GM18520 (cell line): ENCODE measurements around the gene CPT1C.

Source experiments
- ATAC-seq: cut with Tn5 transposase; IDR thresholded peaks from one replicate; pipeline ENCODE4 v1.9.1; 2021; ENCODE audit not compliant: unreplicated experiment

Gene CPT1C

DNA sequence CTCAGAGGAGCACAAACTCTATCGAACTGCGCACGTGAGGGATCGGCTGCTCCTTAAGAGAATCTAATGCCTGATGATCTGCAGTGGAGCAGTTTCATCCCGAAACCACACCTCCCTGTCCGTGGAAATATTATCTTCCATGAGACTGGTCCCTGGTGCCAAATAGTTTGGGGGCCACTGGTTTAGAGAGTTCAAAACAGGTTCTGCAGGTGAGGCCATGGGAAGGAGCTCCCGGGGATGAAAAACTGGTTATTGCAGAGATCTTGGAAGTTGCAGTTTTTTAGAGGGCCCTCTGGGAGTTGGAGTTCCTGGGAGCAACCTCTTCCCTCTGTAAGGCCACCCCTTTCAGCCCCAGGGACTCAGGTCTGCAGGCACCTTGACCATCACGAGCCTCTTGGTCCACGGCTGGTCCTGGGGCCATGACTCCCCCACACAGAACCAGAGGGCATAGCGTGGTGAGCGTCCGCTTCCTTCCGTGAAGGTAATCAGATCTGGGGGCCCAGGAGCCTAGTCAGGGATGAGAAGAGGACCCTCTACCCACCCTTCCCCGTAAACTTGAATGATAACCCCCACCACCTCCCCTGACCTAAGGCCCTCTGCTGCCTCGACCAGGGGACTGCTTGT is 30.5 kb upstream of the CPT1C start:
- no peak for ATAC-seq

DNA sequence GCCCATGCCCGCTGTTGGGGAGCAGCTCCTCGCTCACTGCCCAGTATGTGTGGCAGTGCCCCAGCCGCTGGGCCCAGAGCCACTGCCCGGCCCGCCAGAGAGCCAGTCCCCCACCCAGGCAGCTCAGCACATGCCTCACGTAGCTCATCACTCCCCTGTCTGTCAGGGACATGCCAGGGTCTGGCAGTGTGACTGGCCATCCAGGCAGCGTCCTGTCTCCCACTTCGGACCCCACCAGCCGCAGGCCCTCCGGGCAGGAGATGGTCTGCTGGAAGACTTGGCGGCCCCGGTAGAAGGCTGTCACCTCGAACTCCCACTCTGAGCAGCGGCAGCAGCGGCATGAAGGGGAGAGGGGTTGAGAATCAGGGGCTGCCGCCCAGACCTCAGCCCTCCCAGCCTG is 28.9 kb upstream of the CPT1C start:
- no peak for ATAC-seq

DNA sequence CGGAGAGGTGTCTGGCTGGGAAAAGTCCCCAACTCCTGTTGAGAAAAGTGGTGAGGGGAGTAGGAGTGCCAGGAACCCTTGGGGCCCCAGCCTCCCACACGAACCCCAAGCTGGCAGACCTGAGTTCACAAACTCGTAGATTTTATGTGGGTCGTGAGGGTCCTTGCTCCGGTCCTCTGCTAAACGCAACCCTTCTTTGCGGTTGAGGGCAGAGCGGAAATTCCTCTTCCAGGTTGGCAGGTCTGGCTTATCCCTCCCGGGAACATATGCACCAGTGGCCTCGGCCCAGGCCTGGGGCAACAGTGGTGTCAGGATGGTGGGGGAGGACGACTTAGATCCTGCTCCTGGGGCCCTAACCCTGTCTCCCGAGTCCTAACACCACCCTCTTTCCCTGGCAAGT is 27.7 kb upstream of the CPT1C start:
- ATAC-seq: no peak

DNA sequence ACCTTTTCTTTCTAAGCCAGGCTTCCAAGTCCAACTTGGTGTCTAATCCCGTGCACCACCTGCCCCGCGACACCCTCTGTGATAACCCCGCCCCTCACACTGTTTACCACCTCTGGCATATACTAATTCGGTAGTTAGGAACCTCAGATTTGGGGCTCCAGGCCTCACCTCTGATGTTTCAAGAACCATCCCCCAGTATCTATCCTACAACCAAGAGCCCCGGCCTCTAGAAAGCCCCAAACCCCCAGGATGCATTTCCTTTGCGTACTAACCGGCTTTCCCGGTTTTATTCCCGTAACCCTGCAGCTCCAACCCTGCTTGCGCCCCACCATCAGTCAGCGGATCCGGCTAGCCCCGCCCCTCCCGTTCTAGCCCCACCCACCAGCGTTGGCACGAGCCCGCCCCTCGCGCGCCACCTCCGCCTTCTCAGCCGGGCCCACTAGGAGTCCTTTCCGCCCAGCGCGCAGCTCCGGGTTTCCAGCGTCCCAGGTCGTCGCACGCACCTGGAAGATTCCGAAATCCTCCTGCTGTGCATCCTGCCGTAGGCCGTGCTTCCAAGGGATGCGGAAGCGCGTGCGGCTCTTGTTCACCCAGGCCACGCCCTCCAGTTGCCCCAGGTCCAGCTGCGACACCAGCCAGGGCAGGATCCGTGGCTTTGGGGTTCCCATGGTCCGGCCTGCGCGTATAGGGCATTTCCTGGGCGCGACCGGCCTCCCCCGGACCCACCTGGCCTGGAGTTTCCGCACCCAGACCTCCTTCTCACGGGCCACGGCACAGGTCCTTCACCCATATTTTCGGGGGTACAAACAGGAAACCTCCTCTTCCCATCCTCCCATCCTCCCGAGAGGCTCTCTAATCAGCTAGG is 26.5 kb upstream of the CPT1C start:
- no peak for ATAC-seq

DNA sequence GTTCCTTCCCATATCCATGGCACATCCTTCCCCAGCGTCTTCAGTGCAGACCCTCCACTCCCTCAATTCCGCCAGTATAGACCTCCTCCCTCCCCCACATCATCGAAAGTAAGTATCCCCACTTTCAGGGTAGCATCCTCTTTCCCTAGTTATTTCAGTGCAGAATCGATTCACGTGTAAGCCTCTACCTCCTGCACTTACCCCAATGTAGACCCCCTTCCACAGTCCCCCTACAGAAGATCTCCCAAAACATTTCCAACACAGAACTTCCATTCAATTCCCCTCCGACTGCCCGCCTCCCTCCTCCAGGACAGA is 25.9 kb upstream of the CPT1C start:
- ATAC-seq: no peak

DNA sequence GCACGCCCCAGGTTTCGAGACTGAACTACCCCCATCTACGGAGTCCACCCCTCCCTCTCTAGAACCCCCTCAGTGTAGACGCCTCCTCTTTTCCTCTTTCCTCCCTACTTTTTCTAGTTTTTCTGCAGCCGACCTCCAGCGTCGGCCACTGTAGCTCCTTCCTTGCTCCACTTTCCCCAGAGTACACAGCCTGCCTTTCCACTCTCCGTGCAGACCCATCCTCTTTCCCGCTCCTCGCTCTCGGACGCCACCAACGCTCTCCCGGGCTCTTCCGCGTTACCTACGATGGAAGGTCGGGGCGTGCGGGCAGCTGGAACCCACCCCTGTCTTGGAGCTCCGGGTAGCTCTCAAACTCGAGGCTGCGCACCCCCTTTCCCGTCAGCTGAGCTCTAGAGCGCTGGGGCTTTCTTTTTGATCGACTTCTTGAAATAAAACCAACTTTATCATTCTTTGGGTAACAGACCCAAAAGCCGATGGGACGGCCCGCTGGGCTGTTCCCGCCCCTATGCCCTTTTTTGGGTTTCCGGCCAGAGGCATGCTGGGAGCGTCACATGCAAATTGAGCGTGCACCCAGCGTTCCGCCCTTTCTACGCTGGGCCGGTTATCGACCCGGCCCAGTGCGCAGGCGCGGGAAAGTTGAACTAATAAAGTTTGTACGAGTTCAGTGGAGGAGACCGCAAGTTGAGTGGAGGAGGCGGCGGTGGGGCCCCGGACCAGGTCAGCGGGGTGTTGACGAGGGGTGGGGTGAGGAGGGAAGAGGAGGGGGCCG is 25.4 kb upstream of the CPT1C start, which contains the start of the genes BCL2L12 and IRF3:
TSS of gene BCL2L12 (plus strand) at position 583 of the 769 bp plus-strand sequence. CDS start 760 bp downstream, outside the sequence.
TSS of gene IRF3 (minus strand) at position 507 of the 769 bp plus-strand sequence. CDS start 1,019 bp downstream, outside the sequence.
- peak; percentile 85 for ATAC-seq

DNA sequence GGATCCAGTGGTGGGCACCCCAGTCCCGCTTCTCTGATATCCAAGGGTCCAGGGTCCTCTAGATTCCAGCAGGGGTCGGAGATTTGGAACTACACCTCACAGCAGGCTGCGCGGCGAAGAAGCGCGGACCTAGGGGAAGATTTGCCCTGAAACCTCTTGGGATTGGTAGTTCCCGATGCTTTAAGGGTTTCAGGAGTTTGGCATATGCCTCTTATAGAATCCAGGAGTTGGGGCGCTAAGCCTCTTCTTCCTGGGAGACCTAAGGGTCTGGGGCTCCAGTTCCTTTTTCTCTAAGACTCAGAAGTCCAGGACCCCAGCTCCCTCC is 24.8 kb upstream of the CPT1C start:
- no peak for ATAC-seq

DNA sequence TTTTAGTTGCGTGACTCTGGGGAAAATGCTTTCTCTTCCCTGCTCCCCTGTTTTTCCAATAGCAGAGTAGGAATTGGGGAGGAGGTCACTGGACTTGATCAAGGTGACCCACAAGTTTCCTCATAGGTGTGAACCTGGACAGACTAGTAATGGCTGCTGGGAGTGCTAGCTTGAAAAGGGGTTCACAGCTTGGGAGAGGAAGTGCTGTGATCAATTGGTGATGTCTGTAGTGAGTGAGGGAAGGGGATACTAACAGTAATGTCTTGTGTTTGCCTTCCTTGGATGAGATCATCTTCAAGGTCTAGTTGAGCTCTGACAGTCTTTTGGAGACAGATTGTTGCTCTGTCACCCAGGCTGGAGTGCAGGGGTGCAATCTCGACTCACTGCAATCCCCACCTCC is 23.4 kb upstream of the CPT1C start:
- no peak for ATAC-seq

DNA sequence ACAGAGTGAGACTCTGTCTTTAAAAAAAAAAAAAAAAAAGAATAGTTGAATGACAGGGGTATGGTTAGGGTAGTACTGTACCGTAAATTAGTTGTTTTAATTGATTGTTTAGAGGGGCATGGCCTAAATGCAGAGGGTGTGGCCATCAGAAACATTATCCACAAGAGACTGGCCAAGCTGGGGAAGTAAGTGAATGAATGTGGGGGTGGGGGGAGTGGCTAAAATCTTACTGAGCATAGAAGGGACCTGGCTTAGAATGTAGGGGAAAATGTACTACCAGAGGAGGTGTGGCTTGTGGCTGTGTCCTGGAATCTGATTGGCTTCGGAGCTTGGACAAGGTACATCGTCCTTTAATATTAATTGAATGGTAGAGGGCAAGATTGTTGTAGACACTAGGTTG is 21.4 kb upstream of the CPT1C start:
- no peak for ATAC-seq

DNA sequence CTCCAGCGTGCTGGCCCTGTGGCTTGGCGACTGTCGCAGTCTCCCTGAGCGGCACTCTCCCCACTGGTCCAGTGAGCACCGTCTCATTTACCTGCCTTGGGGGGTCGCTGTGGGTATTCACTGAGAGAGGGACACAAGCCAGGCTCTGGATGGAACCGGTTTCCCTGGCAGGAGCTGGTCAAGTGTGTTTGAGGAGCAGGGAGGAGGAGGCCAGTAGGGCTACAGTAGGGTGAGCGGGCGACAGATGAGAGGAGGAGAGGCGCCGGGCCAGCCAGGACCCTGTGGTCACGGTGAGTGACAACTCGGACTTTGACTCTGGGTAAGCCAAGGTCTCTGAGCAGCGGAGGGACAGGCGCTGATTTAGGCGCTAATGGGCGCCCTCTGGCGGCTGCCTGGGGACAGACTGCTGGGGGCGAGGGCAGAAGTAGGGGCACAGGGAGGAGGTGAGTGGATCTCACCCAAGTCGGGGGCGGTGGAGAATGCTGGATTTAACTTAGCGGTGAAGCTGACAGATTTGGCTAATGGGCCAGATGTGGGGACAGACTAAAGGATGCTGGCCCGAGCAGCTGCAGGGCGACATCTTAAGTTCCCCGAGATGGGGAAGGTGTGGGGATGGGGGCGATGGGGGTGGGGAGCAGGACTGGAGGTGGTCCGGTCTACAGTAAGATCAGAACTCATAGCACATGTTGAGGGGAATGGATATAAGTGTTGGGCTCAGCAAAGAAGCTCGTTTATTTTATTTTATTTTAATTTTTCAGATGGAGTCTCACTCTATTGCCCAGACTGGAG is 18.6 kb upstream of the CPT1C start:
- no peak for ATAC-seq

DNA sequence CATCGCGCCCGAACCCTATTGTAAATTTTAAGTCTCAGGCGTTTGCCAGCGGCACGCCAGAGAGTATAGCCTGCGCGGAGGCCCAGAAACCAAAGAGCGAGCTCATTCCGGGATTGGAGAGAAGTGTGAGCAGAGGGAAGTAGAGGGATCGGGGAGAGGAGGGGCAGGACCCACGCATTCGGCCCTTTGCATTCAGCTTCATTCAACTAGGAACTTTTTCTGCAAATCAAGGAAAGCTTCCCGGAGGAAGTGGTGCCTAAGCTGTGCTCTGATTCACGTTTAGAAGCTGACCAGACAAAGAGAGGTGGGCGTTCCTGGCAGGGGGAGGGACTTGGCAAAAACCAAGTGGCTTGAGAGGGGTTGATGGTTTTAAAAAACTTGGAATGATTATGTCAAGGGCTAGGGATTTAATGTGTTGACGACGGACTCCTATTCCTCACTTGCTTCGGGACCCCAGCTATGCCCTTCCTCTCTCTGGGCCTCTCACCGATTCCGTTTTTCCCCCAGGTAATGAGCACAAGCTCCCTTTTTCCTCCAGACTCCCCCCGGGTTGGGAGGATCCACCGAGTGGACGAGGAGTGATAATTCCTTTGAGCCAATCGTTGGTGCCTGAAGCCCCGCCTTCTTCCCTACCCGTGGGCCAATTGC is 14.7 kb upstream of the CPT1C start:
- no peak for ATAC-seq

DNA sequence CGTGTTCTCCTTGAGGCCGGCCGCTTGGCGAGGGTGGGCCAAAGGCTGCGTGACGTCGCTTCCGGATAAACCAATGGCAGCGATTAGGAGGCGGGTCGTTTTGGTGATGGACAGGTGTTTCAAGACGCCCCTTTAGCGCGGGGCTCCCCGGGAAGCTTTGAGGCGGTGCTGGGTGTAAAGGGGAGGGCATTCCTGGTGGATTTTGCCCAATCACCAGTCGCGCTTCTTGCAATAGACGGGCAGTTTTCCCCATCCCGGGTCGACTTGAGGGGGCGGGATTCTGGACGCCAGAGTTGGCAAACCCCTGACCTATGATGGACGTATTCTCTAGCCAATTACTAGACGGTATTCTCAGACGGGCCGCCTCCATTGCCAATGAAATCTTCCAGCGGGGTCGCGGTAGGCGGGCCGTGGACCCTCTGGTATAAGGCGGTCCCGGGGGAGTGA is 14.1 kb upstream of the CPT1C start:
- ATAC-seq: peak; percentile 61

DNA sequence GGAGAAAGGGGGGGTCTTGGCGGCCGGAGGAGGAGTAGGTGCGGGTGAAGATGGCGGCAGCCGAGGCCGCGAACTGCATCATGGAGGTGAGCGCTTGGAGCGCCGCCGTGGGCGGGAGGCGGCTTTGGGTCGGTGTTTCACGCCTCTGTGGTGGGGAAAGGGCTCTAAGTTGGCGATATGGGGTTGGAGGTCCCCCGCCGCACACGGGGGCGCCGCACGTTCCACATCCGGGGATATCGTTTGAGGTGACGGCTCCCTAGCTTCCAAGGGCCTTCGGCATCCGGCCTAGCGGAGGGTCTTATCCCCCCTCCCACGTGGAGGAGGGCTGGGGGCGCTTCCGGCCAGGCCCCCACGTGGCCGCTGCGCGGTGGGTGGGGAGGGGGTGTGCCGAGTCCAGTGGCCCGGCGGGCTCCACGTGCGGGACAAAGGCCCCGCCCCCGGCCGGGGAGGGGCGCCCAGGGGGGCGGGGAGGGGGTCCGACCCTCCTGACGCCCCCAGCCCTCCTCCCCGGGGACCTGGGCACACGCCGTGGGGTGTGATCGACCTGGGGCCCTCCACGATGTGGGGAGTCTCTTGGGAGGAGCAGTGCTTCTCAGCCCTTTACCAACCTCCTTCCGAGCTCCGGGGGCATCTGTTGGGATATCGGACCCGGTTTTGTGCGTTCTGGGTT is 13.6 kb upstream of the CPT1C start, which contains the start of gene PRMT1:
TSS of gene PRMT1 (plus strand) at position 41 of the 670 bp plus-strand sequence. CDS start at position 51, 10 bp downstream.
- no peak for ATAC-seq

DNA sequence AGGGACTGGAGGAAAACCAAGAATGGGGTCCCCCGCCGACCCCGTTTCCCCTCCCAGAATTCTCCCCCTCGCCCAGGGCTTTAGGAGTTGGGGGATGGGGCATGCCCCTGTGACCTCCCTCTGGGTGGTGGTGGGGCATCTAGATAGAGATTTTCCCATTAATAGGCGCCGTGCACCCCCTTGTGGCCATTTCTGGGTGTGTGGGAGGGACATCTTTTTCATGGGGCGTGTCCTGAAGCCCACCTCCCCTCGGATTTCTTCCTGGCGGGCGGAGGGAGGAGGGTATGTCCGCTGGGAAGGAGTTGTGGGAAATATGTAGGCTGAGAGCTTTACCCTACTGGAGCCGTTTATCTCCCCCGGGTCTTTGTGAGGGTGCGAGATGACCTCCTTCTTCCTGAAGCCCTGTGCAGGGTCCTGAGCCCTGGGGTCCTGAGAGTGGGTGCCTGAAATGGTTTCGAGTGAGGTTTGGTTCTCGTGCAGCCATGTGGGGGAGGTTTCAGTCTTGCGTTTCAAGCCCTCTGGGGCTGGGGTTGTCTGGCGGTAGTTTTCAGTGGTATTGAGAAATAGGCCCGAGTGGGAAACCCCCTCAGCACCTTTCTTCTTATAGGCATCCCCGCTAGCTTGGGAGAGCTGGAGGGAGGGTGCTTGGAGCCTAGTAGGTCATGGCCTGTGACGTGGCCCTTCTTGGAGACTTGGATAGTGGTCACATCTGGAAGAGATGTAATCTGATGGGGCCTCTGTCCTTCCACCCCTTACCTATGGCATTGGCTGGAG is 12.8 kb upstream of the CPT1C start:
- ATAC-seq: no peak

DNA sequence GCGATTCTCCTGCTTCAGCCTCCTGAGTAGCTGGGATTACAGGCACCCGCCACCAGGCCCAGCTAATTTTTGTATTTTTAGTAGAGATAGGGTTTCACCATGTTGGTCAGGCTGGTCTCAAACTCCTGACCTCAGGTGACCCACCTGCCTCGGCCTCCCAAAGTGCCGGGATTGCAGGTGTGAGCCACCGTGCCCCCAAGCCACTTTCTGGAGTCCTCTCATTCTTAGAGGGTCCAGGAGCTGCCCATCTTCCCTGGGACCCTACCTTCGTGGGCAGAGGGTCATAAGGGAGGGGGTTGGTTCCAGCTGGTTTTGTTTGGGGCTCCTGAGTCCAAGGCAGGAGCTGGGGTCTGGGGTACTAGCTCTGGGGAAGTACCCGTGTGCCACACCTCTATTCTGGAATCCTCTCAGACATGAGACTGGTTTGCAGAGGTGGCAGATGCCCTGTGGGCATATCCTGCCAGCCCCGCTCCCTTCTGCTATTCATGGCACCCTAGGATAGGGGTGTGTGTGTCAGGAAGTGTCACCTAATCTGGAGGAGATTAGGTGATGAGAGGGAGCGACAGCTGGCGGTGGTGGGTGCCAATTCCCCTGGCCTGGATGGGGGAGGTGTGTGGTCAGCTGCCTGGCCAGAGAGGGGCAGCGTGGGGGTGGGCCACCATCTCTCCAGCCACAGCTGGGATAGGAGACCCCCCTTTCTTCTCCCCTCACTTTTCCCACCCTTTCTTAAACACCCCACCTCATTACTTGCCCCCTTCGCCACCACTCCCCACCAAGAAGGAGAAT is 11.7 kb upstream of the CPT1C start:
- no peak for ATAC-seq

DNA sequence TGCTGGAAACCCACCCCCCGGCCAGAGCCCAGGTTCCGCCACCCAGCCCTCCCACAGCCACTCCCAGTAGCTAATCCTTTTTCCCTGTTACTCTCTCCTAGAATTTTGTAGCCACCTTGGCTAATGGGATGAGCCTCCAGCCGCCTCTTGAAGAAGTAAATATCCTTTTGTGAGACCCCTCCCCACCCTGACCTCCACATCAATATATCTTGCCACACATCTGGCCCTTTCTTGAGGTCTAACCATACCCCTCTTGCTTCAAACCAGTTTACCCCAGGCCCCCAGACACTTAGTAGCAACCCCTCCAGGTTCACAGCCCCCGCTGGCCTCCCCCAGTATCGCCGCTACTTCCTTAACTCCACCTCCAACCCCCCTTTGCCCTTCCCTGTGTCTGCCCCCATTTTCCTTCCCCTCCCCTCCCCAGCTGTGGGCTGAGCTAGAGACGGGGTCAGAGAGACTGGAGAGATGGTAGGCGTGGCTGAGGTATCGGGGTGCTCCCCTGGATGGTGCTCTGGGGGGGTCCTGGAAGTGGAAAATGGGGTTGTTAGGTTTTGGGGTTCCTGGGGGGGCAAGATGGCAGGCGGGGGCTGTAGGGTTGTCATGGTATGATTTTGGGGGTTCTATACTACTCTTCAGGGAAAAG is 11.0 kb upstream of the CPT1C start:
- ATAC-seq: no peak

DNA sequence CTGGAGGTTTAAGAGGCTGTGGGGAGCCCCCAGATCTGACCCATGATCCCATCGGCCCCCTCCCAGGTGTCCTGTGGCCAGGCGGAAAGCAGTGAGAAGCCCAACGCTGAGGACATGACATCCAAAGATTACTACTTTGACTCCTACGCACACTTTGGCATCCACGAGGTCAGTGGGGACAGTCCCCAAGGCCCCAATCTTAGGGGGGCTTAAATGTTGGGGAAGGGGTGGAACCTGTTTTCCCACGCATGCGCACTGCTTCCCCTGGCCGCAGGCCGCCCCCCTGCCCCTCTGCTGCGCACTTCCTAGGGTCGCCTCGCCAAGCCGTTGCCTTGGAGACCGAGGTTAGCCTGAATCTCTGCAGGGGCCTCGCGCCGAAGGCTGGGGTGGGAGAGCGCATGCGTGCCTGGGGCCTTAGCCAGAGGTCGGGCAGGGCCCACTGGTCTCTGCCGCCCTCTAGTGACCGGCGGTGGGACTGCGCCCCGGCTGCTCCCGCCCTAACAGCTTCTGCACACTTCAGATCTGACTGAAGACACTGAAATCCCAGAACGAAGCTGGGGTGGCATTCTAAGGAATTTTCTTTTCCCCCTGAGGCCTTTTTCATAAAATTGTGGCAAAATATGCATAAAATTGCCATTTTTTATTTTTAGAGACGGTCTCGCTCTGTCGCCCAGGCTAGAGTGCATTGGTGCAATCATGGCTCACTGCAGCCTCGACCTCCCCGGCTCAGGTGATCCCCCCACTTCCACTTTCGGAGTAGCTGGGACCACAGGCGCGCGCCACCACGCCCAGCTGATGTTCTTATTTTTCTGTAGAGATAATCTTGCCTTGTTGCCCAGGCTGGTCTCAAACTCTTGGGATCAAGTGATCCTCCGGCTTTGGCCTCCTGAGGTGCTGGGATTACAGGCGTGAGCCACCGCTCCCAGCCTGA is 10.2 kb upstream of the CPT1C start:
- ATAC-seq: no peak
